ENCODE data around the gene PSRC1. TPM values are rescaled to one million over a fixed set of nuclear protein-coding genes. Genes with fewer than 3 reads are reported as not detected.
A peak's percentile ranks its signal among the peaks of the same experiment; 100 is the strongest.

PSRC1 gene
- total and polyA plus RNA-seq, 2 experiments from 2014 or later, result 55.0 to 61.1 TPM

DNA sequence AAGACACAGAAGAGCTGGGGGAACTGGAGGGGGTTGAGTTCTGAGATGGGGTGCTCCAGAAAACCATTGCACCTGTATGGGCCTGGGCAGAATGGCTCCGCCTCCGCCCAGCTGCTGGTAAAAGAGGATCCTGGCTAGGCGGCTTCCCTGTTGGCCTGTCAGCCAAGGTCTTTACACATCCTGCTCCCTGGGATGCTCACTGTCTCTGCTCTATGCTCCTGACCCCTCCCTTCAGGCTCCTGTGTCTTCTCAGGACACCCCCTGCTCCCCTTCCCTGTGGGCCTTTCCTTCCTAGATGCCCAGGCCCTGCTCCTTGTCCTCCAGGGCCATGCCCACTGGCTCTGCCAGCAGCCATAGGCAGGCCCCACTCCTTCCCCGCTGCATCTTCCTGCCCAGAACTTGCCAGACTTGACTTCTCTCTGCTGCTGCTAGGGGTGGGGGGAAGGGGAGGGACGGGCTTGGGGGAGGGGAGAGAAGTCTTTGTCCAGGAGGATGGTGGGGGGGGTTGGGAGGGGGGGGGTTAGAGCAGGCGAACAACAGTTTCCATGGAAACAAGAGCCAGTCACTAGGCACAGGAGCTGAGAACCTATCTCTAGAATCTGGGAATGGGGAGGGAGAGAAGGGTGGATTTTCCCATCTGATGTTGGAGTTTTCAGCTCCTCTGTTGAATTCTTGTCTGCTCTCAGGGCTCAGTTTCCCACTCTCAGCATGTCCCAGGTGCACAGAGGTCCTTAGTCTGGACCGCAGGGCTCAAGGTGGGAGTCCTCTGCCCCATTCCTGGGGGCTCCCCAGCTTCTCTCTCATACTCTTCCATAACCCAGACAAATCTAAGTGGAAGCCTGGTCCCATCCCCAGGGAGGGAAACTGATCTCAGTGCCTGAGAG is 23.0 kb downstream of the PSRC1 start:
- Mint-ChIP-seq H3K36me3 (ENCODE audit: low read depth) (peaks cover 3% of the 10 kb centered on the region; the same call in 2 of the 3 replicates), H3K27me3 (ENCODE audit: insufficient read depth, low read depth, poor library complexity) (peaks cover 11% of the 10 kb centered on the region), H3K27ac (peak overlapping the region; percentile 88), H3K9me3 (no peaks in the 10 kb centered on the region; the same call in 1 of the 3 replicates), H3K4me1 (peaks cover 30% of the 10 kb centered on the region), H3K4me3 (no peak overlapping the region)
- TF ChIP-seq ZNF331 (CRISPR knock-in tag; IDR thresholded peaks at IDR 0.05; ENCODE audit: low read depth) (no peak), NANOG (IDR thresholded peaks at IDR 0.05; ENCODE audit: borderline replicate concordance) (no peak), EZH2phosphoT487 (IDR thresholded peaks at IDR 0.05; ENCODE audit: unreplicated experiment) (no peak), STAT1 (IDR thresholded peaks at IDR 0.05; ENCODE audit: unreplicated experiment) (no peak), POLR2AphosphoS5 (IDR thresholded peaks at IDR 0.05; ENCODE audit: low read depth) (no peak), CREB1 (CRISPR knock-in tag; IDR thresholded peaks at IDR 0.05; ENCODE audit: low read depth) (no peak), EZH2 (IDR thresholded peaks at IDR 0.05; ENCODE audit: low read depth, unreplicated experiment) (no peak), JUNB (IDR thresholded peaks at IDR 0.05; ENCODE audit: unreplicated experiment) (no peak), ZNF114 (CRISPR knock-in tag; IDR thresholded peaks at IDR 0.05) (no peak)
- TF ChIP-seq, protein P1, sequence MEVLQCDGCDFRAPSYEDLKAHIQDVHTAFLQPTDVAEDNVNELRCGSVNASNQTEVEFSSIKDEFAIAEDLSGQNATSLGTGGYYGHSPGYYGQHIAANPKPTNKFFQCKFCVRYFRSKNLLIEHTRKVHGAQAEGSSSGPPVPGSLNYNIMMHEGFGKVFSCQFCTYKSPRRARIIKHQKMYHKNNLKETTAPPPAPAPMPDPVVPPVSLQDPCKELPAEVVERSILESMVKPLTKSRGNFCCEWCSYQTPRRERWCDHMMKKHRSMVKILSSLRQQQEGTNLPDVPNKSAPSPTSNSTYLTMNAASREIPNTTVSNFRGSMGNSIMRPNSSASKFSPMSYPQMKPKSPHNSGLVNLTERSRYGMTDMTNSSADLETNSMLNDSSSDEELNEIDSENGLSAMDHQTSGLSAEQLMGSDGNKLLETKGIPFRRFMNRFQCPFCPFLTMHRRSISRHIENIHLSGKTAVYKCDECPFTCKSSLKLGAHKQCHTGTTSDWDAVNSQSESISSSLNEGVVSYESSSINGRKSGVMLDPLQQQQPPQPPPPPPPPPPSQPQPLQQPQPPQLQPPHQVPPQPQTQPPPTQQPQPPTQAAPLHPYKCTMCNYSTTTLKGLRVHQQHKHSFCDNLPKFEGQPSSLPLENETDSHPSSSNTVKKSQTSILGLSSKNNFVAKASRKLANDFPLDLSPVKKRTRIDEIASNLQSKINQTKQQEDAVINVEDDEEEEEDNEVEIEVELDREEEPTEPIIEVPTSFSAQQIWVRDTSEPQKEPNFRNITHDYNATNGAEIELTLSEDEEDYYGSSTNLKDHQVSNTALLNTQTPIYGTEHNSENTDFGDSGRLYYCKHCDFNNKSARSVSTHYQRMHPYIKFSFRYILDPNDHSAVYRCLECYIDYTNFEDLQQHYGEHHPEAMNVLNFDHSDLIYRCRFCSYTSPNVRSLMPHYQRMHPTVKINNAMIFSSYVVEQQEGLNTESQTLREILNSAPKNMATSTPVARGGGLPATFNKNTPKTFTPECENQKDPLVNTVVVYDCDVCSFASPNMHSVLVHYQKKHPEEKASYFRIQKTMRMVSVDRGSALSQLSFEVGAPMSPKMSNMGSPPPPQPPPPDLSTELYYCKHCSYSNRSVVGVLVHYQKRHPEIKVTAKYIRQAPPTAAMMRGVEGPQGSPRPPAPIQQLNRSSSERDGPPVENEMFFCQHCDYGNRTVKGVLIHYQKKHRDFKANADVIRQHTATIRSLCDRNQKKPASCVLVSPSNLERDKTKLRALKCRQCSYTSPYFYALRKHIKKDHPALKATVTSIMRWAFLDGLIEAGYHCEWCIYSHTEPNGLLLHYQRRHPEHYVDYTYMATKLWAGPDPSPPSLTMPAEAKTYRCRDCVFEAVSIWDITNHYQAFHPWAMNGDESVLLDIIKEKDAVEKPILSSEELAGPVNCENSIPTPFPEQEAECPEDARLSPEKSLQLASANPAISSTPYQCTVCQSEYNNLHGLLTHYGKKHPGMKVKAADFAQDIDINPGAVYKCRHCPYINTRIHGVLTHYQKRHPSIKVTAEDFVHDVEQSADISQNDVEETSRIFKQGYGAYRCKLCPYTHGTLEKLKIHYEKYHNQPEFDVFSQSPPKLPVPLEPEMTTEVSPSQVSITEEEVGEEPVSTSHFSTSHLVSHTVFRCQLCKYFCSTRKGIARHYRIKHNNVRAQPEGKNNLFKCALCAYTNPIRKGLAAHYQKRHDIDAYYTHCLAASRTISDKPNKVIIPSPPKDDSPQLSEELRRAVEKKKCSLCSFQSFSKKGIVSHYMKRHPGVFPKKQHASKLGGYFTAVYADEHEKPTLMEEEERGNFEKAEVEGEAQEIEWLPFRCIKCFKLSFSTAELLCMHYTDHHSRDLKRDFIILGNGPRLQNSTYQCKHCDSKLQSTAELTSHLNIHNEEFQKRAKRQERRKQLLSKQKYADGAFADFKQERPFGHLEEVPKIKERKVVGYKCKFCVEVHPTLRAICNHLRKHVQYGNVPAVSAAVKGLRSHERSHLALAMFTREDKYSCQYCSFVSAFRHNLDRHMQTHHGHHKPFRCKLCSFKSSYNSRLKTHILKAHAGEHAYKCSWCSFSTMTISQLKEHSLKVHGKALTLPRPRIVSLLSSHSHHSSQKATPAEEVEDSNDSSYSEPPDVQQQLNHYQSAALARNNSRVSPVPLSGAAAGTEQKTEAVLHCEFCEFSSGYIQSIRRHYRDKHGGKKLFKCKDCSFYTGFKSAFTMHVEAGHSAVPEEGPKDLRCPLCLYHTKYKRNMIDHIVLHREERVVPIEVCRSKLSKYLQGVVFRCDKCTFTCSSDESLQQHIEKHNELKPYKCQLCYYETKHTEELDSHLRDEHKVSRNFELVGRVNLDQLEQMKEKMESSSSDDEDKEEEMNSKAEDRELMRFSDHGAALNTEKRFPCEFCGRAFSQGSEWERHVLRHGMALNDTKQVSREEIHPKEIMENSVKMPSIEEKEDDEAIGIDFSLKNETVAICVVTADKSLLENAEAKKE (CRISPR knock-in tag; IDR thresholded peaks at IDR 0.05), result no peak
- TF ChIP-seq, protein P2, sequence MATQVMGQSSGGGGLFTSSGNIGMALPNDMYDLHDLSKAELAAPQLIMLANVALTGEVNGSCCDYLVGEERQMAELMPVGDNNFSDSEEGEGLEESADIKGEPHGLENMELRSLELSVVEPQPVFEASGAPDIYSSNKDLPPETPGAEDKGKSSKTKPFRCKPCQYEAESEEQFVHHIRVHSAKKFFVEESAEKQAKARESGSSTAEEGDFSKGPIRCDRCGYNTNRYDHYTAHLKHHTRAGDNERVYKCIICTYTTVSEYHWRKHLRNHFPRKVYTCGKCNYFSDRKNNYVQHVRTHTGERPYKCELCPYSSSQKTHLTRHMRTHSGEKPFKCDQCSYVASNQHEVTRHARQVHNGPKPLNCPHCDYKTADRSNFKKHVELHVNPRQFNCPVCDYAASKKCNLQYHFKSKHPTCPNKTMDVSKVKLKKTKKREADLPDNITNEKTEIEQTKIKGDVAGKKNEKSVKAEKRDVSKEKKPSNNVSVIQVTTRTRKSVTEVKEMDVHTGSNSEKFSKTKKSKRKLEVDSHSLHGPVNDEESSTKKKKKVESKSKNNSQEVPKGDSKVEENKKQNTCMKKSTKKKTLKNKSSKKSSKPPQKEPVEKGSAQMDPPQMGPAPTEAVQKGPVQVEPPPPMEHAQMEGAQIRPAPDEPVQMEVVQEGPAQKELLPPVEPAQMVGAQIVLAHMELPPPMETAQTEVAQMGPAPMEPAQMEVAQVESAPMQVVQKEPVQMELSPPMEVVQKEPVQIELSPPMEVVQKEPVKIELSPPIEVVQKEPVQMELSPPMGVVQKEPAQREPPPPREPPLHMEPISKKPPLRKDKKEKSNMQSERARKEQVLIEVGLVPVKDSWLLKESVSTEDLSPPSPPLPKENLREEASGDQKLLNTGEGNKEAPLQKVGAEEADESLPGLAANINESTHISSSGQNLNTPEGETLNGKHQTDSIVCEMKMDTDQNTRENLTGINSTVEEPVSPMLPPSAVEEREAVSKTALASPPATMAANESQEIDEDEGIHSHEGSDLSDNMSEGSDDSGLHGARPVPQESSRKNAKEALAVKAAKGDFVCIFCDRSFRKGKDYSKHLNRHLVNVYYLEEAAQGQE (IDR thresholded peaks at IDR 0.05; ENCODE audit: unreplicated experiment), result no peak
- TF ChIP-seq, protein P3, sequence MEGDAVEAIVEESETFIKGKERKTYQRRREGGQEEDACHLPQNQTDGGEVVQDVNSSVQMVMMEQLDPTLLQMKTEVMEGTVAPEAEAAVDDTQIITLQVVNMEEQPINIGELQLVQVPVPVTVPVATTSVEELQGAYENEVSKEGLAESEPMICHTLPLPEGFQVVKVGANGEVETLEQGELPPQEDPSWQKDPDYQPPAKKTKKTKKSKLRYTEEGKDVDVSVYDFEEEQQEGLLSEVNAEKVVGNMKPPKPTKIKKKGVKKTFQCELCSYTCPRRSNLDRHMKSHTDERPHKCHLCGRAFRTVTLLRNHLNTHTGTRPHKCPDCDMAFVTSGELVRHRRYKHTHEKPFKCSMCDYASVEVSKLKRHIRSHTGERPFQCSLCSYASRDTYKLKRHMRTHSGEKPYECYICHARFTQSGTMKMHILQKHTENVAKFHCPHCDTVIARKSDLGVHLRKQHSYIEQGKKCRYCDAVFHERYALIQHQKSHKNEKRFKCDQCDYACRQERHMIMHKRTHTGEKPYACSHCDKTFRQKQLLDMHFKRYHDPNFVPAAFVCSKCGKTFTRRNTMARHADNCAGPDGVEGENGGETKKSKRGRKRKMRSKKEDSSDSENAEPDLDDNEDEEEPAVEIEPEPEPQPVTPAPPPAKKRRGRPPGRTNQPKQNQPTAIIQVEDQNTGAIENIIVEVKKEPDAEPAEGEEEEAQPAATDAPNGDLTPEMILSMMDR (conservative IDR thresholded peaks at IDR 0.05; ENCODE audit: low read depth in 2 of 2), result no peak
- TF ChIP-seq, protein P4, sequence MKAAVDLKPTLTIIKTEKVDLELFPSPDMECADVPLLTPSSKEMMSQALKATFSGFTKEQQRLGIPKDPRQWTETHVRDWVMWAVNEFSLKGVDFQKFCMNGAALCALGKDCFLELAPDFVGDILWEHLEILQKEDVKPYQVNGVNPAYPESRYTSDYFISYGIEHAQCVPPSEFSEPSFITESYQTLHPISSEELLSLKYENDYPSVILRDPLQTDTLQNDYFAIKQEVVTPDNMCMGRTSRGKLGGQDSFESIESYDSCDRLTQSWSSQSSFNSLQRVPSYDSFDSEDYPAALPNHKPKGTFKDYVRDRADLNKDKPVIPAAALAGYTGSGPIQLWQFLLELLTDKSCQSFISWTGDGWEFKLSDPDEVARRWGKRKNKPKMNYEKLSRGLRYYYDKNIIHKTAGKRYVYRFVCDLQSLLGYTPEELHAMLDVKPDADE (IDR thresholded peaks at IDR 0.05), result no peak
- H3K4me3 ChIP-seq, result no peak overlapping the region
- no peak overlapping the region for H3K27ac ChIP-seq (ENCODE audit: low read depth)
- 0 out of 2 replicates have a peak, but pooled peaks cover 5% of the 10 kb centered on the region for H3F3A ChIP-seq (replicated peaks; ENCODE audit: low read depth)
- 0 out of 2 replicates have a peak, but pooled peaks cover 11% of the 10 kb centered on the region for H3K79me2 ChIP-seq (replicated peaks; ENCODE audit: insufficient read depth)
- H3K36me3 ChIP-seq (ENCODE audit: insufficient read depth), result no peaks in the 10 kb centered on the region; the same call in 1 of the 2 replicates
- DNase-seq (ENCODE audit: low spot score) (no peak), ATAC-seq (peak; percentile 5)
- no peak overlapping the region for H3K4me2 ChIP-seq
- no peaks in the 10 kb centered on the region for H3K27me3 ChIP-seq (ENCODE audit: insufficient read depth)
- H3K4me1 ChIP-seq (ENCODE audit: insufficient read depth), result peaks cover 8% of the 10 kb centered on the region
- H4K20me1 ChIP-seq (replicated peaks; ENCODE audit: insufficient read depth), result no peaks in the 10 kb centered on the region; the same call in 1 of the 2 replicates
- no peak overlapping the region for H2AFZ ChIP-seq
- no peaks in the 10 kb centered on the region for H3K9me2 ChIP-seq (ENCODE audit: insufficient read depth)

Data from GM23338 (cell line).